Fibroblast of villous mesenchyme (primary cell): ENCODE data around the gene ALDH1L1. TPM values are rescaled to one million over a fixed set of nuclear protein-coding genes. Genes with fewer than 3 reads are reported as not detected.

Source experiments
- DNase-seq: peaks from one replicate; pipeline ENCODE4 v3.0.0-alpha.2; 2010; ENCODE audit warnings: low read depth
- H3K4me3 ChIP-seq: 2 replicates; pipeline ENCODE4 v1.5.1; 2011; ENCODE audit warnings: low read depth, mild to moderate bottlenecking, low read length
- total RNA-seq: library from RNA; depleted of rRNA; stranded (reverse); fragments of >200 nt; gene quantifications from 2 replicates; pipeline ENCODE4 v1.2.3, GENCODE V29; 2012
- TF ChIP-seq, protein P1 (sequence below): IDR thresholded peaks from 2 replicates; pipeline ENCODE4 v1.5.1; 2012; ENCODE audit warnings: low read depth, mild to moderate bottlenecking, low read length; ENCODE audit not compliant: insufficient read depth

Gene ALDH1L1
- total RNA-seq, 1 donor, result 3.9 TPM

DNA sequence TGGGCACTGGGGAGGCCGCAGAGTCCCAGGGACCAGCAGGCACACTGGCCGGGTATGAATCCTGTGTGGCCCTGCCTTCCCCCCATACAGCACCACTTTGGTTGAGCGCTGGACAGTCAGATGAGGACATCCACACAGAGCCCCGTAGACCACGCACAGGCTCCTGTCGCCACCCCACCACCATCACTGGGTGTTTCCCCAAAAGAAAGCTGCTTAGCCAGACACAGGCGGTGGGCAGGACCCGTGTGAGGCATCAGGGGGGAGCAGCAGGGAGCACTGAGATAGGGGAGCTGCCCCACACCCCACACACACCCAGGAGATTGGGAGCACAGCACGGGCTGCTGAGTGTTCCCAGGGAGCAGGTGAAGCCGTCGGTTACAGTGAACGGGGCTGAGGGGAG, 54.1 kb downstream of the ALDH1L1 start:
- TF ChIP-seq, protein P1, sequence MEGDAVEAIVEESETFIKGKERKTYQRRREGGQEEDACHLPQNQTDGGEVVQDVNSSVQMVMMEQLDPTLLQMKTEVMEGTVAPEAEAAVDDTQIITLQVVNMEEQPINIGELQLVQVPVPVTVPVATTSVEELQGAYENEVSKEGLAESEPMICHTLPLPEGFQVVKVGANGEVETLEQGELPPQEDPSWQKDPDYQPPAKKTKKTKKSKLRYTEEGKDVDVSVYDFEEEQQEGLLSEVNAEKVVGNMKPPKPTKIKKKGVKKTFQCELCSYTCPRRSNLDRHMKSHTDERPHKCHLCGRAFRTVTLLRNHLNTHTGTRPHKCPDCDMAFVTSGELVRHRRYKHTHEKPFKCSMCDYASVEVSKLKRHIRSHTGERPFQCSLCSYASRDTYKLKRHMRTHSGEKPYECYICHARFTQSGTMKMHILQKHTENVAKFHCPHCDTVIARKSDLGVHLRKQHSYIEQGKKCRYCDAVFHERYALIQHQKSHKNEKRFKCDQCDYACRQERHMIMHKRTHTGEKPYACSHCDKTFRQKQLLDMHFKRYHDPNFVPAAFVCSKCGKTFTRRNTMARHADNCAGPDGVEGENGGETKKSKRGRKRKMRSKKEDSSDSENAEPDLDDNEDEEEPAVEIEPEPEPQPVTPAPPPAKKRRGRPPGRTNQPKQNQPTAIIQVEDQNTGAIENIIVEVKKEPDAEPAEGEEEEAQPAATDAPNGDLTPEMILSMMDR, result no peak
- no peak for DNase-seq
- H3K4me3 ChIP-seq, result no peak overlapping the region

DNA sequence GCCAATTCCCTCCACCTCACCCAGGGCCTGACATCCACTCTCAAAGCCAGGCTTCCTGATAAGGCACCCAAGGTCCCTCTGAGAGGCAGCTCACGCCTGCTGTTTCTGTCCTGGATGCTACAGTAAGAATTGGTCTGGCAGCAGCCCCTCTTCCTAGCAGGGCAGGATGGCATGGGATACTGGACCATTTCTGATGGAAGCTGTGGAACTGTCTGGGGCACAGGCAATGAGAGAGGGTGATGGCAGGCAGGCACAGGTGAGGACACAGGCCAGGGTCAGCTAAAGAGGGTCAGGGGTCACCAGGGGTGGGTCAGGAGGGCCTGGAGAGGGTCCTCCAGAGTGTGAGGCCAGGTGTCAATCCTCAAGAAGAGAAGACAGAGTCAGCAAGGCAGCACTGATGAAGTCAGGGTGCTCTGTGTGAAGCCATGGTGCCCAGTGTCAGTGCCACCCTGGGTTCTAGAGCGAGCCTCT, 54.6 kb downstream of the ALDH1L1 start:
- TF ChIP-seq, protein P1, result no peak
- H3K4me3 ChIP-seq, result no peak overlapping the region
- DNase-seq, result no peak

DNA sequence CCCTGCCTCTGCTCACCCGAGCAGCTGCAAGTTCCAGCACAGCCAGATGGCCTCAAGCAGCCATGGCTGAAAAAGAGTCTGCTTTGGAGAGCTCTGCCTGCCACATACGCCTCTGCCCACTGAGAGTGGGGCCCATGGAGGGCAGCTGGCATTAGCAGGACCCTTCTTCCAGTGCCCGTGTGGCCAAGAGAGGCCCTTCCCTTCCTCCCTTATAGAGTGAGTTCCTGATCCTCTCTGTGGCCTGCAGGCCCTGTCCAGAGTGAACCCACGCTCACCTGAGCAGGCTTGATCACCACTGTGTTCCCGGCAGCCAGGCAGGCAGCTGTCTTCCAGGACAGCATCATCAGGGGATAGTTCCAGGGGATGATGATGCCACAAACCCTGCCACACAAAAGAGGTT, 55.0 kb downstream of the ALDH1L1 start:
- DNase-seq, result no peak
- H3K4me3 ChIP-seq, result no peak overlapping the region
- TF ChIP-seq, protein P1, result no peak

DNA sequence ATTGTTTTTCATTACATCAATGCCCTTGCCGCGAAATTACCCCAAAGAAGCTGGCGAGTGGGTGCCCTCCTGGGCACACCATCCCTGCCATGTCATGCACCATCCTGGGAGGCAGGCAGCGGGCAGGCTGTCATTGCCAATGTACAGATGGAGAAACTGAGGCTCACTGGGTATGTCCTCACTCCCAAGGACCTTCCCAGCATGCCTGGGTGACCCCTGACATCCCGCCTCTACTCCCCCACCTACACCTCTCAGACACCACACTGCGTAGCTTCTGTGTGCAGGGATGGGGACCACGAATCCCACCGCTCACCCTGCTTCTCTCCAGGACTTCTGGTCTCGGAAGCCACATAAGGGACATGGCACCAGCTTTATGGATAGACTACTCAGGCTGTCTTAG, 55.5 kb downstream of the ALDH1L1 start:
- no peak for DNase-seq
- H3K4me3 ChIP-seq, result no peak overlapping the region
- TF ChIP-seq, protein P1, result no peak

DNA sequence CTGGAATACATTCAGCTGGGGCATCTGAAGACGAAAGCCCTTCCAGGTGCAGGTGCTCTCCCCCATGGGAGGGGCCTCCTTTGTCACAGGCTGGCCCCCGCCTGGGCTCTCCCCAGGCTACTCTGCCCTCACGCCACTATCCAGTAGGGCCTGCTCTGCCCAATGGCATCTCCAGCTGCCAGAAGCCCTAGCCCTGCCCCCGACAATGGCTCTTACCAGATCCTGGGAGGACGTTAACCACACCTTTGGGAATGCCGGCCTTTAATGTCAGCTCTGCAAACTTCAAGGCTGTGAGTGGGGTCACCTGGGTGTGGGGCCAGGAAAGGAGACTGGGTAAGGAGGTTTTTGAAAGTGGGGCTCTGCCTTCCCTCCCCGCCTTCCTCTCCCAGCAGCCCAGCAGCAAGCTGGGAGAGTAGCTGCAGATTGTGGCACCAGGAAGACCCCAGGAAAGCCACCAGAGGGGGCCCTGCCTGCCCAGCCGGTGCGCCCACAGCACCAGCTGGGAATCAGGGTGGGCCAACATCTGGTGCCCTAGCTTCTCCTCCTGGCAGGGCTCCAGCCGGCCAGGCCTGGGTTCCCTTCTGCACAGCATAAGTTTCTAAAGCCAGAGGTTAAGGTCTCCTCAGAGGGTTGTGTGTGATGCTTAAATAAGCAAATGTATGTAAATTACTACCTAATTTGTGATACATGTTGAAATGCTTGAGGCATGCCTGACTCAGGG, 56.1 kb downstream of the ALDH1L1 start:
- TF ChIP-seq, protein P1, result no peak
- no peak for DNase-seq
- H3K4me3 ChIP-seq, result no peak overlapping the region

DNA sequence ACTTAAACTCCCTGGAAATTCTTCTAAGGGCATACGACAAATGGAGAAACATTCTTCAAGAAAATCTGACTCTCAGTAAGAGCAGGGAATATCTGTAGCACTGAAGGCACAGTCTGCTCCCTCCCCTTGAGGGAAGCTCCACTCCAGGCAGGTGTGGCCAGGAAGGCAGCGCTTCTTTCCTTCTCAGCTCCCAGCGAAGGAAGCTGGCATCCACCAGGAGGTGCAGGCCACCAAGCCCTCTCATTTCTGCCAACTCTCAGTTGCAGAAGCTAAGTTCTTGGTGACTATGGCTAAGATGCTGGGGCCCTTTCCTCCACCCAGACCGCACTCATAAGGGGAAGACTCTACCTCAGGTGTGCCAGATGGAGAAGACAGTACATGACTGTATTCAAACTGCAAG, 58.8 kb downstream of the ALDH1L1 start:
- TF ChIP-seq, protein P1, result no peak
- no peak overlapping the region for H3K4me3 ChIP-seq
- DNase-seq, result no peak

DNA sequence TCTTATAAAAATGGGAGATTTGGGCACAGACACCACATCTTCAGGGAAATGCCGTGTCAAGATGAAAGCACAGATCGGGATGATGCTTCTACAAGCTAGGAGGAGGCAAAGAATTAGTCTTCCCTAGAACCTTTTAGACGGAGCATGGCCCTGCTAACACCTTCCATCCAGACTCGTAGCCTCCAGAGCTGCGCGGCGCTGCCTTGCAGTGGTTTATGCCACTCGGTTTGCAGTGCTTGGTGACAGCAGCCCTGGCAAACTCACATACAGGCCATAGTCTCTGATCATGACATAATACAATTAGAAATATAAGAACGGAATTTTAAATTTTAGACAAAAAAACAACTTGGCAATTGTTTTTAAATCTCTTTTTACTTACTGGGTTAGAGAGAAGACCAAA, 59.3 kb downstream of the ALDH1L1 start:
- no peak for DNase-seq
- H3K4me3 ChIP-seq, result no peak overlapping the region
- TF ChIP-seq, protein P1, result no peak
